GM12878 (cell line): Measurements from ENCODE around the gene FBLIM1. TPM values are rescaled to one million over a fixed set of nuclear protein-coding genes. Genes with fewer than 3 reads are reported as not detected.

ENCODE experiments used
- ATAC-seq: fragments of 200-7000 bp; cut with Tn5 transposase; 3 replicates; pipeline ENCODE4 v1.9.1; 2020; ENCODE audit warnings: mild to moderate bottlenecking, moderate library complexity
- BruUV-seq: library from RNA; stranded (reverse); fragments of 400-500 nt; replicated peaks from 2 replicates; lab custom pipeline; 2021; lab: Mats Ljungman, UMichigan
- CTCF ChIA-PET: fragments of 300-600 bp; sonication (Branson Sonifier 250); formaldehyde crosslinking; extraction: SDS; loops from one replicate; lab custom pipeline; 2021; ENCODE audit warnings: inconsistent platforms; lab: Yijun Ruan, JAX
- POLR2A ChIA-PET: fragments of 350-600 bp; formaldehyde crosslinking; extraction: SDS; loops from one replicate; lab custom pipeline; 2021; ENCODE audit warnings: inconsistent platforms; lab: Charles Lee
- RAD21 ChIA-PET: fragments of 300-600 bp; sonication (Branson Sonifier 250); formaldehyde crosslinking; loops from one replicate; lab custom pipeline; 2023; ENCODE audit warnings: antibody characterized with exemption; ENCODE audit not compliant: unreplicated experiment; lab: Charles Lee
- SMC1A ChIA-PET: fragments of 300-600 bp; sonication (Branson Sonifier 250); formaldehyde crosslinking; loops from one replicate; lab custom pipeline; 2023; ENCODE audit not compliant: unreplicated experiment, uncharacterized antibody; lab: Charles Lee
- DNase-seq: peaks from one replicate; pipeline ENCODE4 v3.0.0-alpha.2; 2011; ENCODE audit warnings: low read depth, low spot score
- FAIRE-seq: peaks from 3 replicates; lab custom pipeline; 2011; peaks lifted over from hg19 to GRCh38; lab: Jason Lieb, UNC
- H2AFZ ChIP-seq: 2 replicates; pipeline ENCODE4 v1.6.0; 2011; ENCODE audit warnings: low read depth, low read length, control low read depth; ENCODE audit not compliant: control insufficient read depth
- H3K27ac ChIP-seq: 2 replicates; pipeline ENCODE4 v1.5.1; 2011; ENCODE audit warnings: control low read depth; ENCODE audit not compliant: control insufficient read depth, insufficient read depth
- H3K27me3 ChIP-seq, 2 experiments: replicated peaks in 1 of 2; 2 replicates each; pipeline versions ENCODE4 v1.6.0 to v1.6.1; 2011; ENCODE audit warnings: low read length in 1 of 2; ENCODE audit not compliant: control insufficient read depth in 2 of 2, insufficient read depth in 2 of 2
- H3K36me3 ChIP-seq, 2 experiments: 2 replicates each; pipeline ENCODE4 v1.5.1; 2011; ENCODE audit warnings: low read length in 1 of 2; ENCODE audit not compliant: control insufficient read depth in 2 of 2, insufficient read depth in 2 of 2
- H3K4me1 ChIP-seq: 2 replicates; pipeline ENCODE4 v1.6.1; 2011; ENCODE audit warnings: mild to moderate bottlenecking, low read length, moderate library complexity, mixed read lengths; ENCODE audit not compliant: control insufficient read depth, insufficient read depth
- H3K4me2 ChIP-seq: 2 replicates; pipeline ENCODE4 v1.6.0; 2011; ENCODE audit warnings: control low read depth; ENCODE audit not compliant: control insufficient read depth, insufficient read depth
- H3K4me3 ChIP-seq: fragments of 200-600 bp; sonication (generic); 2 replicates; pipeline ENCODE4 v1.5.1; 2016
- H3K79me2 ChIP-seq: 2 replicates; pipeline ENCODE4 v1.6.0; 2011; ENCODE audit warnings: low read length; ENCODE audit not compliant: control insufficient read depth, insufficient read depth
- H3K9ac ChIP-seq: 2 replicates; pipeline ENCODE4 v1.8.0; 2011; ENCODE audit warnings: low read length, control low read depth, mixed read lengths; ENCODE audit not compliant: control insufficient read depth, insufficient read depth
- H3K9me3 ChIP-seq: replicated peaks from 3 replicates; pipeline ENCODE4 v1.5.1; 2011; ENCODE audit warnings: mild to moderate bottlenecking, low read length; ENCODE audit not compliant: control insufficient read depth, insufficient read depth
- H4K20me1 ChIP-seq: 2 replicates; pipeline ENCODE4 v1.6.0; 2011; ENCODE audit not compliant: control insufficient read depth, insufficient read depth
- GATAD2B ChIP-seq: fragments of 450-650 bp; conservative IDR thresholded peaks from 2 replicates; pipeline ENCODE4 v1.6.1; 2017; ENCODE audit warnings: low read depth, mild to moderate bottlenecking, moderate library complexity
- IKZF2 ChIP-seq, 2 experiments: fragments of 450-650 bp; IDR thresholded peaks; 2 replicates each; pipeline ENCODE4 v1.6.1; 2017; ENCODE audit warnings: mild to moderate bottlenecking in 2 of 2, moderate library complexity in 2 of 2
- NR2F1 ChIP-seq: fragments of 450-650 bp; conservative IDR thresholded peaks from 2 replicates; pipeline ENCODE4 v1.6.1; 2017; ENCODE audit warnings: mild to moderate bottlenecking
- PML ChIP-seq: IDR thresholded peaks from 2 replicates; pipeline ENCODE4 v1.6.1; 2012; ENCODE audit warnings: low read length, inconsistent platforms
- RELB ChIP-seq: fragments of 450-650 bp; IDR thresholded peaks from 2 replicates; pipeline ENCODE4 v1.6.1; 2017; ENCODE audit warnings: low read depth, mild to moderate bottlenecking, moderate library complexity
- USF2 ChIP-seq: IDR thresholded peaks from 2 replicates; pipeline ENCODE4 v1.6.1; 2011; ENCODE audit warnings: low read depth, low read length, improper control_type of control experiment, borderline replicate concordance
- ZNF592 ChIP-seq: fragments of 450-650 bp; IDR thresholded peaks from 2 replicates; pipeline ENCODE4 v1.6.1; 2017; ENCODE audit warnings: mild to moderate bottlenecking, moderate library complexity
- WGBS: methylation state at CpG from one replicate; pipeline ENCODE4 v1.1.6; 2016; ENCODE audit warnings: low lambda C conversion rate; ENCODE audit not compliant: insufficient replicate concordance, insufficient coverage; ENCODE audit errors: missing lambda C conversion rate; 5-methylcytosine and 5-hydroxymethylcytosine counted together
- in situ Hi-C: fragments of 300-500 bp; cut with MboI; formaldehyde crosslinking; loops from 9 replicates; pipeline ENCODE4 v1.14.3; 2018; ENCODE audit warnings: mixed read lengths
- intact Hi-C: fragments of 100-400 bp; cut with micrococcal nuclease; formaldehyde crosslinking; loops from one replicate; pipeline ENCODE4 v1.14.2; 2022; ENCODE audit not compliant: unreplicated experiment
- polyA plus RNA-seq, 11 experiments: library from polyadenylated mRNA; depleted of rRNA in 4 of 11; unstranded in 6 of 11; stranded (reverse) in 5 of 11; fragments of >200 nt; fragmentation: Nextera tagmentation in 4 of 11; fragmentation: Illumina TruSeq in 1 of 11; extraction: Ambion mirVana in 4 of 11; extraction: Trizol in 1 of 11; gene quantifications; 1 replicate in 1 of 11; 2 replicates in 10 of 11; pipeline versions ENCODE4 v1.2.1 to v1.2.3, GENCODE V29; 2011 to 2016; ENCODE audit warnings: inconsistent platforms in 2 of 11, missing spikeins in 2 of 11, low read depth in 1 of 11
- total RNA-seq, 4 experiments: library from RNA; depleted of rRNA in 3 of 4; stranded (reverse); fragments of >200 nt in 3 of 4; fragmentation: Illumina TruSeq in 1 of 4; extraction: Trizol in 1 of 4; gene quantifications; 2 replicates each; pipeline versions ENCODE4 v1.2.1 to v1.2.3, GENCODE V29; 2013 to 2021

The FBLIM1 gene
- total and polyA plus RNA-seq, 10 of the 15 experiments (the other 5 are each of a cell fraction or from before 2014, with no cell fraction given), result 0.03 to 0.13 TPM; not detected in 8

- no peak overlapping the region for H3K9ac ChIP-seq
- SMC1A ChIA-PET, result interaction anchor here (2.9 kb wide), 1 partner anchor 10 kb away, joined by 12 read pairs; no protein-coding TSS in a partner anchor
- no peak overlapping the region for H3K27ac ChIP-seq
- H2AFZ ChIP-seq, result no peak overlapping the region
- DNase-seq (no peak), ATAC-seq (no peak), FAIRE-seq (no peak)
- POLR2A ChIA-PET, result interaction anchor here (0.7 kb wide), 1 partner anchor 9 kb away, joined by 3 read pairs; no protein-coding TSS in a partner anchor
- TF ChIP-seq RELB (0 out of 2 replicates have a peak, but pooled peaks have one; percentile 29), IKZF2 (IDR thresholded peaks at IDR 0.05) (no peak)
- CTCF ChIA-PET, result no interaction called here
- RAD21 ChIA-PET, result no interaction called here
- no peaks in the 10 kb centered on the region for H3K27me3 ChIP-seq
- no peaks in the 10 kb centered on the region for H3K9me3 ChIP-seq
- no peaks in the 10 kb centered on the region for H3K36me3 ChIP-seq
- intact Hi-C loops (no loop called here), in situ Hi-C loops (no loop called here)
- no peak overlapping the region for H3K4me2 ChIP-seq
- H3K79me2 ChIP-seq, result no peaks in the 10 kb centered on the region
- peaks cover 15% of the 10 kb centered on the region for H3K4me1 ChIP-seq
- no peaks in the 10 kb centered on the region for H4K20me1 ChIP-seq
- no TSS peak for BruUV-seq
- no peak overlapping the region for H3K4me3 ChIP-seq
Measured at GRCh38 chr1:15825800-15826199, 67.2 kb downstream of the FBLIM1 start.

- 59% methylated on average over 5 of the region's 6 CpGs for WGBS
- SMC1A ChIA-PET, result no interaction called here
- H3K79me2 ChIP-seq, result peaks cover 3% of the 10 kb centered on the region
- no peak overlapping the region for H2AFZ ChIP-seq
- no peak overlapping the region for H3K4me2 ChIP-seq
- no peak overlapping the region for H3K9ac ChIP-seq
- in situ Hi-C loops (no loop called here), intact Hi-C loops (no loop called here)
- H3K36me3 ChIP-seq, result no peaks in the 10 kb centered on the region
- CTCF ChIA-PET, result no interaction called here
- H4K20me1 ChIP-seq, result no peaks in the 10 kb centered on the region
- no peak for DNase-seq
- BruUV-seq, result no TSS peak
- RAD21 ChIA-PET, result no interaction called here
- no peak overlapping the region for H3K4me3 ChIP-seq
- H3K9me3 ChIP-seq, result no peaks in the 10 kb centered on the region
- POLR2A ChIA-PET, result interaction anchor here (0.6 kb wide), 1 partner anchor 8 kb away, joined by 3 read pairs; no protein-coding TSS in a partner anchor
- no peak for ATAC-seq
- H3K27me3 ChIP-seq, result no peaks in the 10 kb centered on the region
- H3K27ac ChIP-seq, result no peak overlapping the region
- H3K4me1 ChIP-seq, result peaks cover 22% of the 10 kb centered on the region
- FAIRE-seq, result no peak
- no peak for TF ChIP-seq PML
- no peak for TF ChIP-seq GATAD2B
- TF ChIP-seq USF2, result no peak
- TF ChIP-seq ZNF592, result no peak
- no peak for TF ChIP-seq NR2F1
Measured at GRCh38 chr1:15826810-15827507, 68.4 kb downstream of the FBLIM1 start.
